Activated naive CD4-positive, alpha-beta T cell treated with anti-CD3 and anti-CD28 coated beads, Interleukin-2, amount 50 U/mL, for 72 hours (primary cell): ENCODE results near the gene TEX14. TPM values are rescaled to one million over a fixed set of nuclear protein-coding genes. Genes with fewer than 3 reads are reported as not detected.
"Not testable (repeated sequence)": the region's sequence is repeated elsewhere in the genome, so short reads cannot be mapped to it uniquely, and the experiment has no call there.

Experiments used
- ATAC-seq, 2 donors: fragments of 150-1000 bp; cut with Tn5 transposase; 2 replicates each; pipeline ENCODE4 v1.10.0; 2021; ENCODE audit warnings: mild to moderate bottlenecking in 2 of 2, moderate library complexity in 2 of 2
- DNase-seq, 2 donors: peaks; one replicate each; pipeline ENCODE4 v3.0.0; 2021 to 2022; ENCODE audit warnings: low spot score in 2 of 2
- H3K27ac Mint-ChIP-seq, 2 donors: one replicate each; pipeline ENCODE4 v1.8.0; 2022; ENCODE audit warnings: mild to moderate bottlenecking in 2 of 2, mixed read lengths in 2 of 2
- H3K36me3 Mint-ChIP-seq, 2 donors: one replicate each; pipeline ENCODE4 v1.8.0; 2022; ENCODE audit warnings: mixed read lengths in 2 of 2
- H3K9me3 Mint-ChIP-seq, 2 donors: one replicate each; pipeline ENCODE4 v1.8.0; 2022; ENCODE audit warnings: mixed read lengths in 2 of 2
- total RNA-seq, 2 donors: library from RNA; stranded (reverse); gene quantifications; one replicate each; pipeline ENCODE4 v1.2.3, GENCODE V29; 2022

TEX14 gene
- total RNA-seq, 2 donors from 2014 or later: 0.18 to 0.98 TPM

- Mint-ChIP-seq H3K36me3 (no peaks in the 10 kb centered on the region), H3K9me3 (no peaks in the 10 kb centered on the region)
Observed at GRCh38 chr17:58568044-58568799, 123.6 kb downstream of the TEX14 start.

GRCh38 chr17:58565389-58566311 is 126.2 kb downstream of the TEX14 start:
- Mint-ChIP-seq H3K36me3 (no peaks in the 10 kb centered on the region), H3K9me3 (no peaks in the 10 kb centered on the region), H3K27ac (no peak overlapping the region)
- DNase-seq: no peak
- no peak for ATAC-seq

More at GRCh38 chr17:58568044-58568799, 123.6 kb downstream of the TEX14 start:
- ATAC-seq: no peak
- no peak overlapping the region for H3K27ac Mint-ChIP-seq
- DNase-seq: no peak

DNA sequence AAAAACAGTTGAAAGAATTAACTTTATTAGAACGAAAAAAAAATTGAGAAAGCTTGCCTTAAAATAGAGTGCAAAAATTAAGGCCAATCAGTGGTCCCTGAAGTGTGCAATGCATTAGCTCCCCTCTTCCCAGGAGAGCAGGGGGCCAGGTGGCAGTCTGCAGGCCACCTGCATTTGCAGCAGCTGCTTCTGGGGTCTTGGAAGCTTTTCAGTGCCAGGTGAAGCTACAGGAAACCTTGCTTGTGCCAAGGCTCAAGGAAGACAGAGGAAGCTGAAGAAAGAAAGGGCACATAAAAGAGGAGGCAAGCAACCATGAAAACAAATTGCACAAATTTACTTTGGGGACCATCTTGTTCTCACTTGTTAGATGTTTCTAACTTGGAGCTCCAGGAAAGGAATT is 126.9 kb downstream of the TEX14 start:
- DNase-seq (no peak), ATAC-seq (no peak)
- H3K36me3 Mint-ChIP-seq: no peaks in the 10 kb centered on the region
- no peaks in the 10 kb centered on the region for H3K9me3 Mint-ChIP-seq
- H3K27ac Mint-ChIP-seq: no peak overlapping the region

GRCh38 chr17:58564243-58564642 is 127.6 kb downstream of the TEX14 start:
- no peak for DNase-seq
- Mint-ChIP-seq H3K9me3 (no peaks in the 10 kb centered on the region), H3K36me3 (no peaks in the 10 kb centered on the region)

GRCh38 chr17:58560511-58560910 is 131.3 kb downstream of the TEX14 start:
- no peaks in the 10 kb centered on the region for H3K36me3 Mint-ChIP-seq
- no peak for ATAC-seq

More at GRCh38 chr17:58564243-58564642, 127.6 kb downstream of the TEX14 start:
- no peak for ATAC-seq
- no peak overlapping the region for H3K27ac Mint-ChIP-seq

DNA sequence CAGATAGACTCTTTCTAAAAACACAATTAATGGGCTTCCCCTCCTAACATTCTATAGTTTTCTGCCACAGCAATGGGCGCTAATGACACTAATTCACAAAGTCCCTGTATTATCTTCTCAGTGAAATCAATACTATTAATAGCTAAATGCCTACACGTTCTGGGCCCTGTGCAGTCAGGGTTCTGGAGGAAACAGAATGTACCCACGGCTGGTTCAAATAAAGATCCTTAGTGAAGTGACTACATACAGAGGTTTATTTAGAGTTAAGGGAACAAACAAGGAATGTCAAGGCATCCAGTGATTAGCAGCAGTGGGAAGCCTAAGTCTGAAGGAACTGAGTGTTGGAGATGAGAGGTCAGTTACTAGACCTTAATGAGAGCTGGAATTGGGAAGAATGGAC is 133.9 kb downstream of the TEX14 start:
- Mint-ChIP-seq H3K36me3 (no peaks in the 10 kb centered on the region), H3K9me3 (no peaks in the 10 kb centered on the region), H3K27ac (no peak overlapping the region)
- DNase-seq (no peak), ATAC-seq (no peak)

More at GRCh38 chr17:58560511-58560910, 131.3 kb downstream of the TEX14 start:
- H3K27ac Mint-ChIP-seq: no peak overlapping the region
- no peak for DNase-seq
- H3K9me3 Mint-ChIP-seq: no peaks in the 10 kb centered on the region

GRCh38 chr17:58556833-58557250 is 135.0 kb downstream of the TEX14 start:
- H3K27ac Mint-ChIP-seq: no peak overlapping the region
- ATAC-seq (no peak), DNase-seq (no peak)
- no peaks in the 10 kb centered on the region for H3K36me3 Mint-ChIP-seq
- no peaks in the 10 kb centered on the region for H3K9me3 Mint-ChIP-seq

GRCh38 chr17:58555109-58555508 is 136.7 kb downstream of the TEX14 start:
- not testable (repeated sequence) for DNase-seq, ATAC-seq, H3K36me3 Mint-ChIP-seq, H3K27ac Mint-ChIP-seq, H3K9me3 Mint-ChIP-seq

DNA sequence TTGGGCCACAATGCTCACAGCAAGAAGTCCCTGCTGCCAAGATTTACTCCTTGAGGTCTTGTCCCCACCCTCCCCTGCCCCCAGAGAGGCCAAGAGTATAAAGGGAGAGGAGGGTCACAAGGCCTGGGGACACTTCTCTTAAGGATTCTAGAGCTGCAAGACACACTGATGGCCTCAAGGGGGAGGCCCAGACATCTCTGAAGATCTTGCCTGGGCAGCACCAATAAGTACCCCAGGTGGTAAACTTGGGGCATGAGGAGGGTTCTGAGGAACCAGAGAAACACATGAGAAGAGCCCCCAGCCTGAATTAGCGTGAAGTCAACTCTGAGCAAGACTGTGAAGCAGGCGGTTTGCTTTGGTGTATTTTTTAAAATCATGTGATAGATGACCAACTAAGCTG is 150.6 kb downstream of the TEX14 start:
- H3K36me3 Mint-ChIP-seq: no peaks in the 10 kb centered on the region
- DNase-seq (no peak), ATAC-seq (peak in 1 of 2 donors; percentile 58)

DNA sequence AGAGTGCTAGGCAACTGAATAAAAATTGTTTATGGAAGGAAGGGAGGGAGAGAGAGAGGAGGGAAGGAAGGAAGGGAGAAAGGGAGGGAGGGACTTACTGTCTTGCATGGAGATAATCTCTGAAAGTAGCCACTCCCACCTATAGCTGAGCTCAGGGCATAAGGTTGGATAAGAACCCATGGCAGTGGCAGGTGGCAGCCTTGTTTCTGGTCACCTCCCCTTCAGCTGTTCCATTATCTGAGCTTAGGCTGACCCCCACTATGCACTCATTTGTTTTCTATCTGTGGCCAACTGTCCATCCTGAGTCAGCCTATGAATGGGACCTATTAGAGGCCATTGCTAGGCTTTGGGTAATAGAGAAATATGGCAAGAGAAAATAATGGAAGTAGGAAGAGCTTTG is 152.1 kb downstream of the TEX14 start:
- ATAC-seq (no peak), DNase-seq (no peak)
- Mint-ChIP-seq H3K9me3 (no peaks in the 10 kb centered on the region), H3K36me3 (no peaks in the 10 kb centered on the region), H3K27ac (no peak overlapping the region)

More for the DNA sequence above, 150.6 kb downstream of the TEX14 start:
- no peaks in the 10 kb centered on the region for H3K9me3 Mint-ChIP-seq
- H3K27ac Mint-ChIP-seq: no peak overlapping the region

DNA sequence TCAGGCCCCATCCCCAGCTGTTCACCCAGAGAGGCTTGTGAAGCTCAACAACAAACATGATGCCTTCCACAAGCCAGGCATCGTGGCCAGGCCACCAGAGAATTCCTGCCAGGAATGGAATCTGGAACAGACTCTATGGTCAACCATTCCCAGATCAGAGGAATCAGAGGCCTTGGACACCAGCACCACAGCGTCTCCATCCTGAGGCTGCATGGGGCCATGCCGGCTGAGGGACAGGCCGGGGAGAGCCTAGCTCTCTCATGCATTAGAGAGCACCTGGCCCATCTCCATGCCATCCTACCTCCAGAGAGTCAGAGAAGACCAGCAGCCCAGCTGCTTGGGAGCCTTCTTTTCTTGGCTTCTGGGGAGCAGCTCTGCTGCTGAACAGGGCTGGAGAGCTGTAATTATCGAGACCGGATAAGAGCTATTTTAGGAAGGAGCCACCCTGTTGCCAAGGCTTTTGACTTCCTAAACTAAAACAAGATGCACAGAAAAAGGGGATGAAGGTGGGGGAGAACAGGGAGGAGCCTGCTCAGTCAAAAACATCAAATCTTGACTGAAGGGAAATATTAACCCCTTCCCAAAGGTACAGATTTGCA is 152.9 kb downstream of the TEX14 start:
- Mint-ChIP-seq H3K36me3 (no peaks in the 10 kb centered on the region), H3K9me3 (no peaks in the 10 kb centered on the region), H3K27ac (no peak overlapping the region)
- DNase-seq (no peak), ATAC-seq (no peak)

DNA sequence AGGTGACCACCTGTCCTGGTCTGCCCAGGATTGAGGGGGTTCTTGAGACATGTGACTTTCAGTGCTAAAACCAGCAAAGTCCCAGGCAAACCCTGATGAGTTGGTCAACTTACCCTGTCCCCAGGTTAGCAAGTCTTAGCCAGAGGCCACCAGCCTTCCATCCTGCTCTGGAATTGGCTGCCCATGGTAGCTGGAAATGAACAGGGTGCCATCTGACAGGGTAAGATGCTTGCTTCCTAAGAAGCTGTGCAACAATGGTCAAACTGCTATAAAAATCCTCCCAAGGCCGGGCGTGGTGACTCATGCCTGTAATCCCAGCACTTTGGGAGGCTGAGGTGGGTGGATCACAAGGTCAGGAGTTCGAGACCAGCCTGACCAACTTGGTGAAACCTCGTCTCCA is 154.6 kb downstream of the TEX14 start:
- no peak for DNase-seq
- ATAC-seq: no peak
- Mint-ChIP-seq H3K9me3 (no peaks in the 10 kb centered on the region), H3K36me3 (no peaks in the 10 kb centered on the region), H3K27ac (no peak overlapping the region)

GRCh38 chr17:58536542-58536941 is 155.3 kb downstream of the TEX14 start:
- Mint-ChIP-seq H3K27ac (no peak overlapping the region), H3K9me3 (no peaks in the 10 kb centered on the region), H3K36me3 (no peaks in the 10 kb centered on the region)
- ATAC-seq (no peak), DNase-seq (no peak)

GRCh38 chr17:58535431-58535830 is 156.4 kb downstream of the TEX14 start:
- no peak overlapping the region for H3K27ac Mint-ChIP-seq
- H3K9me3 Mint-ChIP-seq: no peaks in the 10 kb centered on the region
- no peak for DNase-seq
- no peak for ATAC-seq
- no peaks in the 10 kb centered on the region for H3K36me3 Mint-ChIP-seq

- Mint-ChIP-seq H3K36me3 (no peaks in the 10 kb centered on the region), H3K27ac (no peak overlapping the region), H3K9me3 (no peaks in the 10 kb centered on the region)
- no peak for DNase-seq
- no peak for ATAC-seq
Observed at GRCh38 chr17:58534901-58535421, 156.9 kb downstream of the TEX14 start.

DNA sequence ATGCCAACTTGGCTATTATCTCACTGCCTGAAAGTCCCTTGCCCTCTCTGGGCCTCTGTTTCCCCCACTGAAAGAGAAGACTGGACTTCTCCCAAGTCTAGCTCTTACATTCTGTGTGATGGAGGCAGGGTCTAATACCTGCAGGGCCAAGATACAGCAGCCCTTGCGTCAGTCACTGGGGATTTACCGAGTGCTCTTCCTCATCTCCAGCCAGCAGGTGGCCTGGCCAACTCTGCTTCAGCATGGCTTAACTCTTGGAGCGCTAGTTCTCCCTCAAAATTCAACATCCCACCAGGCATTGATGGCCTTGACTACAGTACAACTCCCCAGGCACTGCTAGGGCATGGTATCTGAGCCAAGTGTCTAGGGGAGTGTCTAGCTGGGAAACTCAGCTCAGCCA is 157.5 kb downstream of the TEX14 start:
- ATAC-seq (no peak), DNase-seq (peak in 1 of 2 donors; percentile 20)
- H3K27ac Mint-ChIP-seq: no peak overlapping the region
- H3K9me3 Mint-ChIP-seq: no peaks in the 10 kb centered on the region
- no peaks in the 10 kb centered on the region for H3K36me3 Mint-ChIP-seq
